ENCODE data around the gene DDX18. TPM values are rescaled to one million over a fixed set of nuclear protein-coding genes. Genes with fewer than 3 reads are reported as not detected.
A peak's percentile ranks its signal among the peaks of the same experiment; 100 is the strongest.

DDX18 gene
- total RNA-seq (10 to 100 TPM; 48.4 to 81.2 (median 57.2) TPM), polyA plus RNA-seq (10 to 100 TPM; 24.0 to 28.5 (median 25.8) TPM)
- long read RNA-seq, donor 1, transcript DDX18-201 (14 exons, 3,796 nt): major isoform, 7 of 28 reads
- long read RNA-seq, donor 1, partial matches to known transcripts: 21 of 28 reads
- long read RNA-seq, donor 1, other reads (novel, unspliced or antisense): 0 of 28 reads
- long read RNA-seq, donor 2, transcript DDX18-201 (14 exons, 3,796 nt): major isoform, 8 of 30 reads
- long read RNA-seq, donor 2, partial matches to known transcripts: 22 of 30 reads
- long read RNA-seq, donor 2, other reads (novel, unspliced or antisense): 0 of 30 reads

GRCh38 chr2:117814417-117815264 lies at the start of gene DDX18:
TSS of gene DDX18 (plus strand) at chr2:117814691. CDS start at chr2:117814778, 87 bp downstream.
- intact Hi-C loops (cut with DNase I; ENCODE audit: low total_unique reads): loop anchor here (10.0 kb wide), 1 partner anchor 380 kb away; no protein-coding TSS in a partner anchor
- 0 to 1% (median 0%) methylated on average over 30 to 57 of the region's 57 CpGs for WGBS, 5 donors

DNA sequence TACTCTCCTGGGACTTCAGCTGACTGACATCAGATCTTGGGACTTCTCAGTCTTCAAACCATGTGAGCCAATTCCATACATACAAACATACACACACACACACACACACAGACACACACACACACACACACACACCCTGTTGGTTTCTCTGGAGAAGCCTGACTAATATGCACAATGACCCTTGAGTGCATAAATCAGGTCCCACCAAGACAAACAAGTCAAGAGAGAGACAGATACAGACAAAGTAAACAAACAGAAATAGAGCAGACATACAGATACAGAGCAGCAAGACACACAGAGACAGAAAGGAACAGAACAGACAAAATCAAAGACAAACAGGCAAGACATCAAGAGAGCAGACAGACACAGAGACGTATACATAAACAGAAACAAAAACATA lies 43.8 kb upstream of the DDX18 start:
- TF ChIP-seq POLR2A (IDR thresholded peaks at IDR 0.05) (no peak), POLR2AphosphoS5 (IDR thresholded peaks at IDR 0.05) (no peak)
- TF ChIP-seq, protein P1, sequence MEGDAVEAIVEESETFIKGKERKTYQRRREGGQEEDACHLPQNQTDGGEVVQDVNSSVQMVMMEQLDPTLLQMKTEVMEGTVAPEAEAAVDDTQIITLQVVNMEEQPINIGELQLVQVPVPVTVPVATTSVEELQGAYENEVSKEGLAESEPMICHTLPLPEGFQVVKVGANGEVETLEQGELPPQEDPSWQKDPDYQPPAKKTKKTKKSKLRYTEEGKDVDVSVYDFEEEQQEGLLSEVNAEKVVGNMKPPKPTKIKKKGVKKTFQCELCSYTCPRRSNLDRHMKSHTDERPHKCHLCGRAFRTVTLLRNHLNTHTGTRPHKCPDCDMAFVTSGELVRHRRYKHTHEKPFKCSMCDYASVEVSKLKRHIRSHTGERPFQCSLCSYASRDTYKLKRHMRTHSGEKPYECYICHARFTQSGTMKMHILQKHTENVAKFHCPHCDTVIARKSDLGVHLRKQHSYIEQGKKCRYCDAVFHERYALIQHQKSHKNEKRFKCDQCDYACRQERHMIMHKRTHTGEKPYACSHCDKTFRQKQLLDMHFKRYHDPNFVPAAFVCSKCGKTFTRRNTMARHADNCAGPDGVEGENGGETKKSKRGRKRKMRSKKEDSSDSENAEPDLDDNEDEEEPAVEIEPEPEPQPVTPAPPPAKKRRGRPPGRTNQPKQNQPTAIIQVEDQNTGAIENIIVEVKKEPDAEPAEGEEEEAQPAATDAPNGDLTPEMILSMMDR (IDR thresholded peaks at IDR 0.05 in 8 of 11, conservative IDR thresholded peaks at IDR 0.05 in 3 of 11): no peak
- intact Hi-C loops (cut with DNase I; ENCODE audit: low total_unique reads): no loop called here
- H3K4me1 ChIP-seq: no peaks in the 10 kb centered on the region
- WGBS, 5 donors: 63 to 79% (median 71%) methylated on average over 1 of the region's 1 CpG
- no peaks in the 10 kb centered on the region for H3K36me3 ChIP-seq
- H3K27me3 ChIP-seq (replicated peaks in 1 of 7): peaks cover 0 to 17% (median 0%) of the 10 kb centered on the region in 7 donors
- H3K9me3 ChIP-seq: no peaks in the 10 kb centered on the region
- no peak overlapping the region for H3K27ac ChIP-seq
- no peak overlapping the region for H3K4me3 ChIP-seq
- DNase-seq: no peak

More at GRCh38 chr2:117814417-117815264, at the start of gene DDX18:
- Histone ChIP-seq H3K27ac (peak within 1 kb of the TSS; percentile 82 to 97 (median 92)), H3K36me3 (peaks cover 0 to 37% (median 24%) of the 10 kb centered on the region in 6 donors), H3K4me1 (peaks cover 13 to 49% (median 35%) of the 10 kb centered on the region in 6 donors), H3K4me3 (peak within 1 kb of the TSS; percentile 53 to 92 (median 80)), H3K27me3 (replicated peaks in 1 of 7) (no peaks in the 10 kb centered on the region), H3K9me3 (no peaks in the 10 kb centered on the region)
- DNase-seq: peak; percentile 98
- TF ChIP-seq, protein P1 (IDR thresholded peaks at IDR 0.05 in 8 of 11, conservative IDR thresholded peaks at IDR 0.05 in 3 of 11): peak; percentile 97 to 100 (median 99)
- TF ChIP-seq POLR2A (IDR thresholded peaks at IDR 0.05) (no peak), POLR2AphosphoS5 (IDR thresholded peaks at IDR 0.05) (peak; percentile 97 to 98 (median 97))

GRCh38 chr2:117771969-117772630 lies 42.4 kb upstream of the DDX18 start:
- intact Hi-C loops (cut with DNase I; ENCODE audit: low total_unique reads): no loop called here

More at GRCh38 chr2:117771969-117772630, 42.4 kb upstream of the DDX18 start:
- 37 to 52% (median 43%) methylated on average over 4 of the region's 4 CpGs for WGBS, 5 donors
- TF ChIP-seq, protein P1 (IDR thresholded peaks at IDR 0.05 in 8 of 11, conservative IDR thresholded peaks at IDR 0.05 in 3 of 11): peak in 3 of 11 experiments; percentile 12 to 26 (median 15)
- TF ChIP-seq POLR2A (IDR thresholded peaks at IDR 0.05): no peak
- H3K27ac ChIP-seq: no peak overlapping the region
- no peaks in the 10 kb centered on the region for H3K36me3 ChIP-seq
- H3K4me1 ChIP-seq: no peaks in the 10 kb centered on the region
- DNase-seq: no peak
- H3K9me3 ChIP-seq: no peaks in the 10 kb centered on the region
- H3K4me3 ChIP-seq: no peak overlapping the region
- H3K27me3 ChIP-seq (replicated peaks in 1 of 7): peaks cover 0 to 17% (median 0%) of the 10 kb centered on the region in 7 donors
